ENCODE data around the gene AIMP1.

DNA sequence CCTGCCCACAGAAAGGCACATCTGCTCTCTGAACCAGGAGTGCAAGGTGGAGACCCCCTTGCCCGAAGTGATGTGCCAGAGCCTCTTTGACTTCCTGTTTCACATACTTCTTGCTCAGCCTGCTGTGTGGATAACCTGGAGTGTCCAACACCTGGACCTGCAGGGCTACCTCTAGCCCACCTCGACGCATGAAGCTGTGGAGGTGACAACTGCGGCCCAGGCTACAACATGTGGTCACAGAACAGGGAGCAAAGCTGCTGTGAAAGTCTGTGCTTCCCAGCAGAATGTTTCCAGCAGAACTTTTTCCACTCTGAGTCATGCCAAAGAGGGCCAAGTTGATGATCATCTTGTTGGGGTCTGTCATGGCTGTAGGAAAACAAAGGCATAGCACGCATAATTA lies 50.7 kb downstream of the AIMP1 start:
- TF ChIP-seq, protein P1, sequence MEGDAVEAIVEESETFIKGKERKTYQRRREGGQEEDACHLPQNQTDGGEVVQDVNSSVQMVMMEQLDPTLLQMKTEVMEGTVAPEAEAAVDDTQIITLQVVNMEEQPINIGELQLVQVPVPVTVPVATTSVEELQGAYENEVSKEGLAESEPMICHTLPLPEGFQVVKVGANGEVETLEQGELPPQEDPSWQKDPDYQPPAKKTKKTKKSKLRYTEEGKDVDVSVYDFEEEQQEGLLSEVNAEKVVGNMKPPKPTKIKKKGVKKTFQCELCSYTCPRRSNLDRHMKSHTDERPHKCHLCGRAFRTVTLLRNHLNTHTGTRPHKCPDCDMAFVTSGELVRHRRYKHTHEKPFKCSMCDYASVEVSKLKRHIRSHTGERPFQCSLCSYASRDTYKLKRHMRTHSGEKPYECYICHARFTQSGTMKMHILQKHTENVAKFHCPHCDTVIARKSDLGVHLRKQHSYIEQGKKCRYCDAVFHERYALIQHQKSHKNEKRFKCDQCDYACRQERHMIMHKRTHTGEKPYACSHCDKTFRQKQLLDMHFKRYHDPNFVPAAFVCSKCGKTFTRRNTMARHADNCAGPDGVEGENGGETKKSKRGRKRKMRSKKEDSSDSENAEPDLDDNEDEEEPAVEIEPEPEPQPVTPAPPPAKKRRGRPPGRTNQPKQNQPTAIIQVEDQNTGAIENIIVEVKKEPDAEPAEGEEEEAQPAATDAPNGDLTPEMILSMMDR (IDR thresholded peaks at IDR 0.05; ENCODE audit: insufficient read depth, low read depth, low read length) = no peak
- TF ChIP-seq EZH2 (IDR thresholded peaks at IDR 0.05; ENCODE audit: insufficient read depth, low read length) = no peak

All from astrocyte (in vitro differentiated cells and primary cell).